ENCODE results near the gene MXD3.

The MXD3 gene

DNA sequence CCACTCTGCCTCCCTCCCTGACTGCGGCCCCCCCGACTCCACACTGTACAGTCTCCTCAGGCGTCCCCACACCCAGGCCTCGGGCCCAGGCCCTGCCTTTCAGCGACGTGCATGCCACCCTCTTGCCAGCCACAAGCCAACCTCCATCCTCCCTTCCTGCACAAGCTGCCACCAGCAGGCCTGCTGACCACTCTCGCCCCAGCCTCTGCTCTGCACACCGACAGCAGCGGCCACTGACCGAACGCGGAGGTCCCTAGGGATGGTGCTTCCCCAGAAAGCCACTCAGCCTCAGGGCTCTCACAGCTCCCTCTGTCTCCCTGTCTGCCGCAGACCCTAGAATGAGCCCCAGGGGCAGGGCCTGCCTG is 21.2 kb upstream of the MXD3 start:
- CTCF ChIA-PET = interaction anchor here (0.9 to 1.1 kb wide), 3 partner anchors 9 to 22 kb away, joined by 3 read pairs; no protein-coding TSS in a partner anchor
- H3K36me3 ChIP-seq (ENCODE audit: control insufficient read depth in 2 of 2, insufficient read depth in 1 of 2, low read length in 2 of 2) = peaks cover 8 to 85% of the 10 kb centered on the region in 2 experiments; a peak in 2 of 3 replicates

DNA sequence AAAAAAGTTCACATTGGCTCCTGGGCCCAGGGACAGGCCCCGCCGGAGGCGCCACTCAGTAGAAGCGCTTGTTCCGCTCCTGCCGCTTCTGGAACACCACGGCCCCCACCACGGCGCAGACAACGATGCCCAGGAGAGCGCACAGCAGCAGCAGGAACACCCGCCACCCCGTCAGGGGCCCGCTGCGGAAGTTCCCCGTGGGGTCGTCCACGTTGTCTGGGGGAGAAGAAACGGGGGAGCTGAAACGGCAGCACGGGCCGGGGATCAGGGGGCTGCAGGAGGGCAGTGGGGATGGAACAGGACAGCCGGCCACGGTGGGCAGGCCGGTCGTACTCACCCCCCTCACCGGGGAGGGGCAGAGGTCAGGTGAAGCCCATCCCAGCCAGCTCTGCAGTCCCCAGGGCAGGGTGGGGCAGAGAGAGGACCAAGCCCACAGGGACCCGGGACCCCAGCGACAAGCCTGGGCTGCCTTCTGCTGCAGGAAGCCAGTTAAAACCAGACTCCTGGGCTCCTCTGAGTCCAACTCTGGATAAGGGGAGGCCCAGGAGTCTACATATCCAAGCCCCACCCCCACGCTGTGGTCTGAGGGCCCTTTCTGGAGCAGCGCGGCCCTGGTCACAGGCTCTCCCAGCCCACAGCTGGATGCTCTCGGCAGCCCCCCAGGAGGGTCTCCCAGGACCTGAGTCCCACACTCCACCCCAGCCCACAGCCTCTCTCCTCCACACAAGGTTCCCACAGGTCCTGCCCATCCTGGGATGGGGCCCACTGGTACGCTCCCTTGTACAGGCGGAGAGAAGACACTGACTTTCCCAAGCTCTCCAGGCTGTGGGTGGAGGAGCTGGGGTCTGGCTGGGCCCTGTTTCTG is 20.6 kb upstream of the MXD3 start:
- Histone ChIP-seq H3K4me3 (ENCODE audit: low read depth, low read length) (no peak overlapping the region), H3K27ac (ENCODE audit: extremely low read depth, low read depth, low read length) (no peak overlapping the region), H3K36me3 (ENCODE audit: control insufficient read depth in 2 of 2, insufficient read depth in 1 of 2, low read length in 2 of 2) (peaks cover 8 to 83% of the 10 kb centered on the region in 2 experiments; a peak in 2 of 3 replicates), H3K9me3 (ENCODE audit: control insufficient read depth, insufficient read depth, low read depth, low read length) (no peaks in the 10 kb centered on the region), H3K4me1 (ENCODE audit: control insufficient read depth, insufficient read depth, low read length) (no peaks in the 10 kb centered on the region)
- TF ChIP-seq, protein P1, sequence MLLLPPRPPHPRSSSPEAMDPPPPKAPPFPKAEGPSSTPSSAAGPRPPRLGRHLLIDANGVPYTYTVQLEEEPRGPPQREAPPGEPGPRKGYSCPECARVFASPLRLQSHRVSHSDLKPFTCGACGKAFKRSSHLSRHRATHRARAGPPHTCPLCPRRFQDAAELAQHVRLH (tag by site-specific recombination; IDR thresholded peaks at IDR 0.05) = no peak
- TF ChIP-seq, protein P2, sequence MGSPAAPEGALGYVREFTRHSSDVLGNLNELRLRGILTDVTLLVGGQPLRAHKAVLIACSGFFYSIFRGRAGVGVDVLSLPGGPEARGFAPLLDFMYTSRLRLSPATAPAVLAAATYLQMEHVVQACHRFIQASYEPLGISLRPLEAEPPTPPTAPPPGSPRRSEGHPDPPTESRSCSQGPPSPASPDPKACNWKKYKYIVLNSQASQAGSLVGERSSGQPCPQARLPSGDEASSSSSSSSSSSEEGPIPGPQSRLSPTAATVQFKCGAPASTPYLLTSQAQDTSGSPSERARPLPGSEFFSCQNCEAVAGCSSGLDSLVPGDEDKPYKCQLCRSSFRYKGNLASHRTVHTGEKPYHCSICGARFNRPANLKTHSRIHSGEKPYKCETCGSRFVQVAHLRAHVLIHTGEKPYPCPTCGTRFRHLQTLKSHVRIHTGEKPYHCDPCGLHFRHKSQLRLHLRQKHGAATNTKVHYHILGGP (tag by site-specific recombination; IDR thresholded peaks at IDR 0.05) = no peak
- TF ChIP-seq ZNF560 (tag by site-specific recombination; IDR thresholded peaks at IDR 0.05; ENCODE audit: borderline replicate concordance) (no peak), ZNF623 (tag by site-specific recombination; IDR thresholded peaks at IDR 0.05) (no peak), ZNF155 (tag by site-specific recombination; IDR thresholded peaks at IDR 0.05) (no peak), ZNF658 (tag by site-specific recombination; IDR thresholded peaks at IDR 0.05) (no peak), ZBTB48 (tag by site-specific recombination; IDR thresholded peaks at IDR 0.05) (no peak), ZNF664 (tag by site-specific recombination; IDR thresholded peaks at IDR 0.05) (no peak), WT1 (tag by site-specific recombination; IDR thresholded peaks at IDR 0.05) (no peak), ZNF140 (tag by site-specific recombination; IDR thresholded peaks at IDR 0.05) (no peak), ZNF670 (tag by site-specific recombination; IDR thresholded peaks at IDR 0.05; ENCODE audit: low read depth) (no peak), ZNF530 (tag by site-specific recombination; IDR thresholded peaks at IDR 0.05; ENCODE audit: low read depth) (no peak), ZNF558 (tag by site-specific recombination; IDR thresholded peaks at IDR 0.05) (no peak), ZNF311 (tag by site-specific recombination; IDR thresholded peaks at IDR 0.05; ENCODE audit: borderline replicate concordance) (no peak)
- TF ChIP-seq, protein P3, sequence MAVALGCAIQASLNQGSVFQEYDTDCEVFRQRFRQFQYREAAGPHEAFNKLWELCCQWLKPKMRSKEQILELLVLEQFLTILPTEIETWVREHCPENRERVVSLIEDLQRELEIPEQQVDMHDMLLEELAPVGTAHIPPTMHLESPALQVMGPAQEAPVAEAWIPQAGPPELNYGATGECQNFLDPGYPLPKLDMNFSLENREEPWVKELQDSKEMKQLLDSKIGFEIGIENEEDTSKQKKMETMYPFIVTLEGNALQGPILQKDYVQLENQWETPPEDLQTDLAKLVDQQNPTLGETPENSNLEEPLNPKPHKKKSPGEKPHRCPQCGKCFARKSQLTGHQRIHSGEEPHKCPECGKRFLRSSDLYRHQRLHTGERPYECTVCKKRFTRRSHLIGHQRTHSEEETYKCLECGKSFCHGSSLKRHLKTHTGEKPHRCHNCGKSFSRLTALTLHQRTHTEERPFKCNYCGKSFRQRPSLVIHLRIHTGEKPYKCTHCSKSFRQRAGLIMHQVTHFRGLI (tag by site-specific recombination; IDR thresholded peaks at IDR 0.05) = no peak
- POLR2A ChIA-PET = interaction anchor here (1.7 kb wide), 1 partner anchor 19 kb away, joined by 7 read pairs; the partner anchor contains the start of gene LMAN2
- CTCF ChIA-PET = interaction anchor here (0.9 to 1.1 kb wide), 3 partner anchors 10 to 22 kb away, joined by 3 read pairs; no protein-coding TSS in a partner anchor

More for the DNA sequence above, 21.2 kb upstream of the MXD3 start:
- TF ChIP-seq KLF7 (tag by site-specific recombination; IDR thresholded peaks at IDR 0.05; ENCODE audit: borderline replicate concordance) = no peak
- TF ChIP-seq GLI2 (tag by site-specific recombination; IDR thresholded peaks at IDR 0.05; ENCODE audit: borderline replicate concordance, low read depth) = no peak
- no peak for TF ChIP-seq ZNF114 (tag by site-specific recombination; IDR thresholded peaks at IDR 0.05)
- TF ChIP-seq, protein P4, sequence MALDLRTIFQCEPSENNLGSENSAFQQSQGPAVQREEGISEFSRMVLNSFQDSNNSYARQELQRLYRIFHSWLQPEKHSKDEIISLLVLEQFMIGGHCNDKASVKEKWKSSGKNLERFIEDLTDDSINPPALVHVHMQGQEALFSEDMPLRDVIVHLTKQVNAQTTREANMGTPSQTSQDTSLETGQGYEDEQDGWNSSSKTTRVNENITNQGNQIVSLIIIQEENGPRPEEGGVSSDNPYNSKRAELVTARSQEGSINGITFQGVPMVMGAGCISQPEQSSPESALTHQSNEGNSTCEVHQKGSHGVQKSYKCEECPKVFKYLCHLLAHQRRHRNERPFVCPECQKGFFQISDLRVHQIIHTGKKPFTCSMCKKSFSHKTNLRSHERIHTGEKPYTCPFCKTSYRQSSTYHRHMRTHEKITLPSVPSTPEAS (tag by site-specific recombination; IDR thresholded peaks at IDR 0.05) = no peak
- no peak for TF ChIP-seq ZNF394 (tag by site-specific recombination; IDR thresholded peaks at IDR 0.05; ENCODE audit: borderline replicate concordance)
- TF ChIP-seq SCRT2 (tag by site-specific recombination; IDR thresholded peaks at IDR 0.05) = no peak
- no peak for TF ChIP-seq ZNF211 (tag by site-specific recombination; IDR thresholded peaks at IDR 0.05; ENCODE audit: low read depth)
- no peak for TF ChIP-seq ZNF324 (tag by site-specific recombination; IDR thresholded peaks at IDR 0.05)
- TF ChIP-seq ZNF37A (tag by site-specific recombination; IDR thresholded peaks at IDR 0.05) = no peak
- POLR2A ChIA-PET = interaction anchor here (1.7 kb wide), 1 partner anchor 18 kb away, joined by 7 read pairs; the partner anchor contains the start of gene LMAN2
- Histone ChIP-seq H3K4me3 (ENCODE audit: low read depth, low read length) (no peak overlapping the region), H3K27ac (ENCODE audit: extremely low read depth, low read depth, low read length) (no peak overlapping the region), H3K9me3 (ENCODE audit: control insufficient read depth, insufficient read depth, low read depth, low read length) (no peaks in the 10 kb centered on the region), H3K4me1 (ENCODE audit: control insufficient read depth, insufficient read depth, low read length) (no peaks in the 10 kb centered on the region)
